Sigmoid colon (tissue), 4 donors: ENCODE measurements around the gene SBF2.

Source experiments
- CTCF ChIP-seq, 4 experiments: fragments of 450-650 bp in 3 of 4; fragments of 200-600 bp in 1 of 4; IDR thresholded peaks; one replicate each; pipeline ENCODE4 v1.5.1; 2016 to 2019; ENCODE audit warnings: antibody characterized with exemption in 4 of 4, mild to moderate bottlenecking in 3 of 4, moderate library complexity in 2 of 4
- POLR2A ChIP-seq, 2 donors: fragments of 450-650 bp; IDR thresholded peaks; one replicate each; pipeline ENCODE4 v1.6.1; 2016; ENCODE audit warnings: antibody characterized with exemption in 2 of 2, mild to moderate bottlenecking in 2 of 2, moderate library complexity in 2 of 2
- POLR2AphosphoS5 ChIP-seq, 4 donors: sonication (generic); formaldehyde crosslinking; IDR thresholded peaks; one replicate each; pipeline ENCODE4 v1.6.1; 2017; ENCODE audit warnings: antibody characterized with exemption in 4 of 4

DNA sequence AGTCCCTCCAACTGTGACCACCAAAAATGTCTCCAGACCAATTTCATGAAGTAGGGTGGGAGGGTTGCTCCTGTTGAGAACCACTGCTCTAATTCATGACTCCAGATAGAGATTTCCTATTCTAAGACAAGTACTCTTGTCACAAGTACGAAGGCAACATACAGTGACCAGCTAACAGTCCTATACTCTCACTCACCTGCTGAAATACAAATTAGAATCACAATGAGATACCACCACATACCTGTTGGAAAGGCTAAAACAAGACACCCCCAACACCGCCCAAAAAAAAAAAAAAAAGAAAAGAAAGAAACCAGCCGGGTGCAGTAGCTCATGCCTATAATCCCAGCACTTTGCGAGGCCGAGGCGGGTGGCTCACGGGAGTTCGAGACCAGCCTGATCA, 319.6 kb downstream of the SBF2 start:
- TF ChIP-seq CTCF (IDR thresholded peaks at IDR 0.05) (no peak), POLR2A (IDR thresholded peaks at IDR 0.05) (no peak), POLR2AphosphoS5 (IDR thresholded peaks at IDR 0.05) (no peak)
